ENCODE measurements around the gene ADGRG3. TPM values are rescaled to one million over a fixed set of nuclear protein-coding genes. Genes with fewer than 3 reads are reported as not detected.
A peak's percentile ranks its signal among the peaks of the same experiment; 100 is the strongest.
"Not testable (repeated sequence)": the region's sequence is repeated elsewhere in the genome, so short reads cannot be mapped to it uniquely, and the experiment has no call there.

The ADGRG3 gene
- total RNA-seq, 2 donors from 2014 or later, result 0.21 to 0.84 TPM

- H3K36me3 Mint-ChIP-seq, result no peaks in the 10 kb centered on the region
- DNase-seq (ENCODE audit: low spot score in 2 of 2) (no peak), ATAC-seq (no peak)
- no peak overlapping the region for H3K27ac Mint-ChIP-seq
- H3K9me3 Mint-ChIP-seq, result no peaks in the 10 kb centered on the region
Observed at GRCh38 chr16:57667048-57667525, 1.0 kb upstream of the ADGRG3 start.

GRCh38 chr16:57667526-57668262 lies 412 bp upstream of the ADGRG3 start:
- Mint-ChIP-seq H3K9me3 (no peaks in the 10 kb centered on the region), H3K36me3 (no peaks in the 10 kb centered on the region), H3K27ac (no peak overlapping the region)
- DNase-seq (ENCODE audit: low spot score in 2 of 2), result no peak
- no peak for ATAC-seq

- Mint-ChIP-seq H3K36me3 (no peaks in the 10 kb centered on the region), H3K9me3 (no peaks in the 10 kb centered on the region), H3K27ac (no peak overlapping the region)
- DNase-seq (ENCODE audit: low spot score in 2 of 2) (no peak), ATAC-seq (no peak)
Observed at GRCh38 chr16:57668630-57669475, 747 bp downstream of the ADGRG3 start.

GRCh38 chr16:57669476-57670162 lies 1.5 kb downstream of the ADGRG3 start:
- no peak for ATAC-seq
- no peak for DNase-seq (ENCODE audit: low spot score in 2 of 2)
- H3K9me3 Mint-ChIP-seq, result no peaks in the 10 kb centered on the region
- no peak overlapping the region for H3K27ac Mint-ChIP-seq
- no peaks in the 10 kb centered on the region for H3K36me3 Mint-ChIP-seq

GRCh38 chr16:57670196-57670595 lies 2.1 kb downstream of the ADGRG3 start:
- Mint-ChIP-seq H3K36me3 (no peaks in the 10 kb centered on the region), H3K27ac (no peak overlapping the region), H3K9me3 (no peaks in the 10 kb centered on the region)
- DNase-seq (ENCODE audit: low spot score in 2 of 2) (no peak), ATAC-seq (no peak)

GRCh38 chr16:57671451-57671850 lies 3.3 kb downstream of the ADGRG3 start:
- not testable (repeated sequence) for H3K27ac Mint-ChIP-seq; H3K36me3 Mint-ChIP-seq; H3K9me3 Mint-ChIP-seq; ATAC-seq; DNase-seq (ENCODE audit: low spot score in 2 of 2)

- H3K27ac Mint-ChIP-seq, result no peak overlapping the region
- ATAC-seq, result no peak
- no peaks in the 10 kb centered on the region for H3K36me3 Mint-ChIP-seq
- no peaks in the 10 kb centered on the region for H3K9me3 Mint-ChIP-seq
- DNase-seq (ENCODE audit: low spot score in 2 of 2), result no peak
Observed at GRCh38 chr16:57672416-57672815, 4.3 kb downstream of the ADGRG3 start.

- H3K36me3 Mint-ChIP-seq, result no peaks in the 10 kb centered on the region
- ATAC-seq, result no peak
- DNase-seq (ENCODE audit: low spot score in 2 of 2), result no peak
- no peaks in the 10 kb centered on the region for H3K9me3 Mint-ChIP-seq
- H3K27ac Mint-ChIP-seq, result no peak overlapping the region
Observed at GRCh38 chr16:57672824-57673223, 4.7 kb downstream of the ADGRG3 start.

GRCh38 chr16:57675741-57676551 lies 7.8 kb downstream of the ADGRG3 start:
- DNase-seq (ENCODE audit: low spot score in 2 of 2) (no peak), ATAC-seq (no peak)
- Mint-ChIP-seq H3K36me3 (no peaks in the 10 kb centered on the region), H3K9me3 (no peaks in the 10 kb centered on the region), H3K27ac (no peak overlapping the region)

GRCh38 chr16:57676553-57677085 lies 8.5 kb downstream of the ADGRG3 start:
- no peak for DNase-seq (ENCODE audit: low spot score in 2 of 2)
- Mint-ChIP-seq H3K27ac (no peak overlapping the region), H3K9me3 (no peaks in the 10 kb centered on the region), H3K36me3 (no peaks in the 10 kb centered on the region)
- no peak for ATAC-seq

- Mint-ChIP-seq H3K27ac (no peak overlapping the region), H3K9me3 (no peaks in the 10 kb centered on the region), H3K36me3 (no peaks in the 10 kb centered on the region)
- ATAC-seq, result no peak
- no peak for DNase-seq (ENCODE audit: low spot score in 2 of 2)
Observed at GRCh38 chr16:57677622-57678369, 9.7 kb downstream of the ADGRG3 start.

GRCh38 chr16:57679016-57679415 lies 10.9 kb downstream of the ADGRG3 start:
- Mint-ChIP-seq H3K9me3 (no peaks in the 10 kb centered on the region), H3K27ac (no peak overlapping the region), H3K36me3 (no peaks in the 10 kb centered on the region)
- no peak for ATAC-seq
- DNase-seq (ENCODE audit: low spot score in 2 of 2), result no peak

- Mint-ChIP-seq H3K9me3 (no peaks in the 10 kb centered on the region), H3K36me3 (no peaks in the 10 kb centered on the region), H3K27ac (peak overlapping the region in 1 of 2 donors; percentile 42)
- no peak for ATAC-seq
- no peak for DNase-seq (ENCODE audit: low spot score in 2 of 2)
Observed at GRCh38 chr16:57679767-57680482, 11.8 kb downstream of the ADGRG3 start.

GRCh38 chr16:57680842-57681375 lies 12.8 kb downstream of the ADGRG3 start:
- no peak for ATAC-seq
- Mint-ChIP-seq H3K36me3 (no peaks in the 10 kb centered on the region), H3K27ac (peak overlapping the region in 1 of 2 donors; percentile 42), H3K9me3 (no peaks in the 10 kb centered on the region)
- DNase-seq (ENCODE audit: low spot score in 2 of 2), result no peak

Data from activated naive CD4-positive, alpha-beta T cell treated with anti-CD3 and anti-CD28 coated beads, Interleukin-2, amount 50 U/mL, for 72 hours (primary cell).